Right cardiac atrium (tissue), 5 donors: ENCODE results near the gene SCML1. TPM values are rescaled to one million over a fixed set of nuclear protein-coding genes. Genes with fewer than 3 reads are reported as not detected.

ENCODE experiments used
- ATAC-seq, 2 donors: fragments of 200-7000 bp; cut with Tn5 transposase; one replicate each; pipeline versions ENCODE4 v1.8.0 to v1.9.1; 2020; ENCODE audit warnings: moderate library complexity in 2 of 2, mild to moderate bottlenecking in 1 of 2
- DNase-seq, 3 donors: peaks; one replicate each; pipeline ENCODE4 v3.0.0-alpha.2; 2020
- H3K27ac ChIP-seq: one replicate; pipeline ENCODE4 v1.5.1; 2013; ENCODE audit warnings: mild to moderate bottlenecking, low read length, control low read depth, moderate library complexity
- H3K27me3 ChIP-seq: one replicate; pipeline ENCODE4 v1.6.1; 2013; ENCODE audit not compliant: control insufficient read depth, insufficient read depth
- H3K4me1 ChIP-seq: one replicate; pipeline ENCODE4 v1.6.1; 2013; ENCODE audit warnings: low read length; ENCODE audit not compliant: control insufficient read depth, insufficient read depth
- H3K4me3 ChIP-seq: one replicate; pipeline ENCODE4 v1.5.1; 2013; ENCODE audit warnings: low read length, control low read depth
- H3K9me3 ChIP-seq: one replicate; pipeline ENCODE4 v1.6.1; 2013; ENCODE audit warnings: low read length; ENCODE audit not compliant: control insufficient read depth
- WGBS: extraction: QIAGEN DNeasy Blood & Tissue Kit; methylation state at CpG from one replicate; pipeline ENCODE4 v1.1.7; 2013; 5-methylcytosine and 5-hydroxymethylcytosine counted together
- intact Hi-C, 4 donors: fragments of 100-400 bp; cut with DNase I; formaldehyde crosslinking; loops; one replicate each; pipeline versions ENCODE4 v1.11.0 to v1.14.0; 2022 to 2023
- polyA plus RNA-seq: library from polyadenylated mRNA; stranded (reverse); fragments of 200-250 nt; gene quantifications from one replicate; pipeline ENCODE4 v1.2.3, GENCODE V29; 2013
- total RNA-seq, 4 donors: library from RNA; stranded (reverse); fragmentation: NEBNext Ultra II Directional; extraction: Animal tissue kit (Norgen Biotek cat#: 25700); gene quantifications; one replicate each; pipeline ENCODE4 v1.2.1, GENCODE V29; 2021
- donor health status: healthy with polysubstance abuse.
- donor health status: DM: no; HTN: yes; CAD: no.
- donor health status: DM: no; HTN: no; CAD: no.
- donor health status: DM: no; HTN: yes; CAD: no; lungs with severe emphysema.
- donor health status: DM: yes; HTN: yes; CAD: no.

SCML1 gene
- total and polyA plus RNA-seq, 5 donors = 6.6 to 9.1 (median 7.4) TPM

- Histone ChIP-seq H3K9me3 (no peaks in the 10 kb centered on the region), H3K4me3 (no peak overlapping the region), H3K4me1 (peaks cover 2% of the 10 kb centered on the region), H3K27me3 (no peaks in the 10 kb centered on the region), H3K27ac (no peak overlapping the region)
- intact Hi-C loops = no loop called here
- ATAC-seq = no peak
- DNase-seq = no peak
- WGBS = 30% methylated on average over 1 of the region's 1 CpG
Observed at GRCh38 chrX:17792826-17793225, 55.5 kb downstream of the SCML1 start.

- no peak for DNase-seq
- no peak overlapping the region for H3K27ac ChIP-seq
- no peak for ATAC-seq
- no peaks in the 10 kb centered on the region for H3K9me3 ChIP-seq
- 93% methylated on average over 4 of the region's 4 CpGs for WGBS
- intact Hi-C loops = no loop called here
- no peaks in the 10 kb centered on the region for H3K4me1 ChIP-seq
- no peak overlapping the region for H3K4me3 ChIP-seq
- no peaks in the 10 kb centered on the region for H3K27me3 ChIP-seq
Observed at GRCh38 chrX:17798921-17799320, 61.6 kb downstream of the SCML1 start.

- no peak for ATAC-seq
- Histone ChIP-seq H3K9me3 (no peaks in the 10 kb centered on the region), H3K27me3 (no peaks in the 10 kb centered on the region), H3K4me1 (peaks cover 2% of the 10 kb centered on the region), H3K27ac (no peak overlapping the region), H3K4me3 (no peak overlapping the region)
- intact Hi-C loops = no loop called here
- whole genome bisulfite sequencing = 95% methylated on average over 13 of the region's 13 CpGs
- DNase-seq = no peak
Observed at GRCh38 chrX:17801431-17801830, 64.1 kb downstream of the SCML1 start.

- no peak for DNase-seq
- no peaks in the 10 kb centered on the region for H3K27me3 ChIP-seq
- H3K27ac ChIP-seq = no peak overlapping the region
- intact Hi-C loops = no loop called here
- H3K4me3 ChIP-seq = no peak overlapping the region
- WGBS = 82% methylated on average over 7 of the region's 7 CpGs
- H3K9me3 ChIP-seq = no peaks in the 10 kb centered on the region
- H3K4me1 ChIP-seq = peaks cover 2% of the 10 kb centered on the region
- ATAC-seq = no peak
Observed at GRCh38 chrX:17802756-17803155, 65.5 kb downstream of the SCML1 start.

GRCh38 chrX:17803449-17803848 lies 66.2 kb downstream of the SCML1 start:
- Histone ChIP-seq H3K27me3 (no peaks in the 10 kb centered on the region), H3K9me3 (no peaks in the 10 kb centered on the region), H3K4me1 (peaks cover 2% of the 10 kb centered on the region), H3K4me3 (no peak overlapping the region), H3K27ac (no peak overlapping the region)
- ATAC-seq (no peak), DNase-seq (no peak)
- WGBS = 86% methylated on average over 4 of the region's 4 CpGs
- intact Hi-C loops = no loop called here

Other genes with a start within 250 kb of the SCML1 start
- 10 to 100 TPM; 32.8 to 44.2 (median 37.1) TPM for gene RAI2, start 123.8 kb downstream of the SCML1 start, total RNA-seq
- gene RAI2, start 123.8 kb downstream of the SCML1 start, polyA plus RNA-seq = 40.1 TPM